ENCODE measurements around the gene IL15RA. TPM values are rescaled to one million over a fixed set of nuclear protein-coding genes. Genes with fewer than 3 reads are reported as not detected.
A peak's percentile ranks its signal among the peaks of the same experiment; 100 is the strongest.
"Not testable (repeated sequence)": the region's sequence is repeated elsewhere in the genome, so short reads cannot be mapped to it uniquely, and the experiment has no call there.

The IL15RA gene
- total RNA-seq, 1 donor from 2014 or later, result 7.0 TPM

GRCh38 chr10:5975641-5976473, 1.5 kb downstream of the IL15RA start:
- peak; percentile 7 for DNase-seq
- intact Hi-C loops (cut with micrococcal nuclease), result no loop called here
- peak; percentile 48 for ATAC-seq

DNA sequence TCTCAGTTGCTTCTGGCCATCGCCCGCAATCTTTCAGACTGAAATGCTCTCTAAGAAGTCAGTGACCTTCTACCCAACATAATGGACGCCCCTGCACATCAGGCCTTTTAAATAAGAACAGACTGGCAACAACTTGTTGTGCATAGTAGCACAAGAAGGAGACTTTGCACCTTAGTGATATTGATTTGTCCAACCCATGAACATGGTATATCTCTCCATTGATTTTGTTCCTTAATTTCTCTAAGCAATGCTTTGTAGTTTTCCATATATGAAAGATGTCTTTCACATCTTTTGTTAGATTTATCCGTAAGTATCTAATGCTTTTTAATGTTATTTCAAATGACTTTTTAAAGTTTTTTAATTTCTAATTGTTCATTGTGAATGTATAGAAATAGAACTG, 4.3 kb downstream of the IL15RA start:
- no peak for DNase-seq
- intact Hi-C loops (cut with micrococcal nuclease), result no loop called here
- ATAC-seq, result no peak

DNA sequence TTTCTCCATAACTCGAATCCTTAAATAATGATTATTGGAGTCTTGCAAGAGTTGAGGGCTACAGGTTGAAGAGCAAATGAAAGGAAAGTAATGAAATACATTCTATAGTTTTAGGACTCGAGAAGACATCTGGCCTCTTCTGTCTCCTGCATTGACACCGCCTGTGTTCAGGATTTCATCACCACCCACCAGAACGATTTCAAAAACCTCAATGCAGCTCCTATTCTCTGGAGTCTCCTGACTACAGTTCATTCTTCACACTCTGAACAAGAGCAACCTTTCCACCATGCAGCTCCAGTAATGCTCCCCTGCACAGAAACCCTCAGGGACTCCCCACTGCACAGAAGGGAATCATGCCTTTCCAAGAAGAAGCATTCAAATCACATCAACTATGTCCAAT, 5.5 kb downstream of the IL15RA start:
- ATAC-seq, result peak; percentile 64
- intact Hi-C loops (cut with micrococcal nuclease), result no loop called here

DNA sequence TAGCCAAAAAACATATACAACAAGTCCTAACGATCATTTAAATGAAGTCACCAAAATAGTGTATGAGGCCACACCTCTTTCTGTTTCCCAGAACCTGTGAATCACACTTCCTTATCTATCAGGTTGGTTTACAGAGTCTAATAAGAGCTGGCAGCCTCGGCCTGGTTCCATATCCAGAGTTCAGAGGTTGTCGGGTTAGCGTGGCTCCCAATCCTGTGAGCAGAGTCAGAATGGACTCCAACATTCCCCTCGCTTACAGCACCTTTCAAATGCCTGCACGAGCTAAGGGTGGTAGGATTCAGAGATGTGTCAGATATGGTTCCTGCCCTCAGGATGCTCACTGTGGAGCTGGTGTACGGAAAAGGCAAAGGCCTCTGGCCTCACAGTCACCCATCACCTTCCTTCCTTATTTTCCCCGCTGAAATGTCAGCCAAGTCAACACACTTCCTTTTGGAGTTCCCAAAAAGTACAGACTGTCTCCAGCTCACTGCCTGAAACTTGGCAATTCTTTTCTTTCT, 6.0 kb downstream of the IL15RA start:
- DNase-seq (peak; percentile 29), ATAC-seq (peak; percentile 81)
- intact Hi-C loops (cut with micrococcal nuclease), result no loop called here

More for the DNA sequence above, 5.5 kb downstream of the IL15RA start:
- no peak for DNase-seq

DNA sequence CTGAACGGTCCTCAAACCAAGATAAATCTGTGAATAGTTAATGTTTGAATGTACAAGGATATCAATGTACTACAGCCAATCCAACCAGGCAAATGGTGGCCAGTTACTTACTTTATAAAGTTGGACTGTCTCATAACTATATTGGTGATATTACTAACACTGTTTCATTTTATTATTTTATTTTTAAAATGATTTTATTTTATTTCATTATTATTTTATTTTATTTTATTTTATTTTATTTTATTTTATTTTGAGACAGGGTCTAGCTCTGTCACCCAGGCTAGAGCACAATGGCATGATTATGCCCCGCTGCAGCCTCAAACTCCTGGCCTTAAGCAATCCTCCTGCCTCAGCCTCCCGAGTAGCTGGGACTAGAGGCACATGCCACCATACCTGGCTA, 6.8 kb downstream of the IL15RA start:
- DNase-seq (peak; percentile 6), ATAC-seq (no peak)
- intact Hi-C loops (cut with micrococcal nuclease), result no loop called here

DNA sequence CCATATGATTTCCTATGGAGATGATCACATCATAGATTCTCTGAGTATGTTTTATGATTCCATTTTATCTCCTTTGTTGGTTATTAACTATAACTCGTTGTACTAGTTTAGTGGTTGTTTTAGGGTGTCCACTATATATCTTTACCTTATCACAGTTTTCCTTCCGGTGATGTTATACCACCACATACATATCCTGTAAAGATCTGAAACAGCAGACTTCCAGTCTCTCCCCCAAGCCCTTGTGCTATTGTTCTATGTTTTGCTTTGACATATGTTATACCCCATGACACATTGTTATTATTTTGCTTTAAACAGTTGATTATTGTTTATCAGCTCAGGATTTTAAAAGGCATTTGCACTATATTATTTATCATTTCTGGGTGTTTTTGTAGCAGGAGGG, 7.3 kb downstream of the IL15RA start:
- DNase-seq (no peak), ATAC-seq (no peak)
- intact Hi-C loops (cut with micrococcal nuclease), result no loop called here

GRCh38 chr10:5968681-5969453, 8.5 kb downstream of the IL15RA start:
- intact Hi-C loops (cut with micrococcal nuclease), result no loop called here
- no peak for ATAC-seq
- DNase-seq, result peak; percentile 20

DNA sequence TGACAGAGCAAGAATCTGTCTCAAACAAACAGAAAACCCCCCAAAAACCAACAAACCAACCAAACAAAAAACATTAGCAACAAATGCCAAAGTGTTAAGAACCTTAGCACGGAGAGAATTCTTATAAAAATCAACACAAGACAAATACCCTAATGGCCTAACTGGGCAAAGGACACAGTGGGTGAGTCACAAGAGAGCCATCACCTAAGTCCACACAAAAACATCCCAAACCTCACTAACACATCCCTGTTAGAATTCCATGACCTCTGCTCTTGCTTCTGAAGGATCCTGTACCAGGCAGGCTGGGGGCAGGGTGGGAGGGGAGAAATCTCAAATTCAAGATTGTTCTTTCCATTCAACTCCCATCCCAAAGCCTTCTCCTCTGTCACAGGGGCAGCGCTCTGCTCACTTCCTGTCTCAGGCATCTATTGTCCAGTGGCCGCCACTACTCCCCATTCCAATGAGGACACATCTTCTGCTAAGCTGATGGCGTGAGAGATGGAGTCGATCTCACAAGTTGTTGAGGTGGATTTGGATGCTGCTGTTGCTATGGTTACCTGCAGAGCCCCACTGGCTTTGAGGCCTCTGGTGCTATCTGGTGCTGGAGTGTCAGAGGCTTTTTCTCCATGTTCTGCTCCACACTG, 9.2 kb downstream of the IL15RA start:
- intact Hi-C loops (cut with micrococcal nuclease), result no loop called here
- DNase-seq (peak; percentile 8), ATAC-seq (no peak)

DNA sequence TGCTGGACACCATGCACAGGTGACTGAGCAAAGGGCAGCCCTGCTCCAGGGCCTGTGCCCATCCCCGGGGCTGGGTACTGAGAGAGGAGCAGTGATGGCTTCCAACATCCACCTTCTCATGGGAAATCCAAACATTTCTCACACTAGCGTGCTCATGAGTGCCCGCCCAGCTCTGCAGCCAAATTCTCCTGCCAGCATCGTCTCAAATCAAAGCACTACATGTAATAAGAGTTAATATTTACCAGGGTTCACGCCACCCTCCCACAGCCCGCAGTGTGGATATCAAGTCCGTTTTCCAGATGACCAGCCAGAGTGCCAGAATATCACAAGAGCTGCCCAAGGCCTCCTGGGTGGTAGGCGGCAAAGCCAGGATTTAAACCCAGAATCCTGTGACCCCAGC, 12.1 kb downstream of the IL15RA start:
- intact Hi-C loops (cut with micrococcal nuclease), result no loop called here
- no peak for ATAC-seq
- DNase-seq, result no peak

GRCh38 chr10:5964736-5965135, 12.6 kb downstream of the IL15RA start:
- peak; percentile 19 for DNase-seq
- ATAC-seq, result no peak
- intact Hi-C loops (cut with micrococcal nuclease), result no loop called here

- intact Hi-C loops (cut with micrococcal nuclease), result no loop called here
- DNase-seq (peak; percentile 6), ATAC-seq (no peak)
These were observed 13.8 kb downstream of the IL15RA start for GRCh38 chr10:5963591-5963990.

- ATAC-seq (no peak), DNase-seq (no peak)
- intact Hi-C loops (cut with micrococcal nuclease), result no loop called here
These were observed 14.3 kb downstream of the IL15RA start for GRCh38 chr10:5963071-5963470.

- ATAC-seq; intact Hi-C loops (cut with micrococcal nuclease): not testable (repeated sequence)
- peak; percentile 9 for DNase-seq
These were observed 14.9 kb downstream of the IL15RA start for GRCh38 chr10:5962358-5962940.

DNA sequence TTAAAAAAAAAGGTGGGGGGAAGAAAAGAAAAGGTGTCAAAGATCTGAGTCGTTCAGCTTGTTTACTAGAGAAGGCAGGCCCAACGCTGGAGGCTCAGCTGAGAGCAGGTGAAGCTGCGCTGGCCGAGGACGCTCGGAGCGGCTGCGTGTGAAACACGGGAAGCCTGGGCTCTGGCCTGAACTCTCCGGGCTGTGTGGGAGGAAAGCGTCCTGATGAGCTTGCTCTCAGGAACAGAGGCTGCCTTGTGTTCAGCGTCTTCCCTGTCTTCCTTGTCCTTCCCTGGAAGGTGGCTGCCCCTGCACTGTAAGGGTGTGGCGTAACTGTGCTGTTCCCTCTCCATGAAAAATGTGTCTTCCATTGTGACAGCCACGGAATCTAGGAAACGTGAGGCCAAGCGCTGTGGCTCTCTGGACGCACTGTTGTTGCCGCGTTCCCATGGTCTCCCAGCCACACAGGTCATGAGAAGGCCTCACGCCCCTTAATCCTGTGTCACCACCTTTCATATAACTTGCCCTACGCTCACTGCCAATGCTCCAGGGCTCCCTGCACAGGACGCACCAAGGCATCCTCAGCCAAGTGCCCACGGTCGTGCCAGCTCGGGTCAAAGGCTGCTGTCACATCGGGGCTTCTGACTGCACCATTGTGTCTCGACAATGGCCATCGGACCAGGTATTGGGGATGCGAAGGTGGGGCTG, 15.8 kb downstream of the IL15RA start:
- peak; percentile 22 for DNase-seq
- ATAC-seq, result no peak
- intact Hi-C loops (cut with micrococcal nuclease), result no loop called here

DNA sequence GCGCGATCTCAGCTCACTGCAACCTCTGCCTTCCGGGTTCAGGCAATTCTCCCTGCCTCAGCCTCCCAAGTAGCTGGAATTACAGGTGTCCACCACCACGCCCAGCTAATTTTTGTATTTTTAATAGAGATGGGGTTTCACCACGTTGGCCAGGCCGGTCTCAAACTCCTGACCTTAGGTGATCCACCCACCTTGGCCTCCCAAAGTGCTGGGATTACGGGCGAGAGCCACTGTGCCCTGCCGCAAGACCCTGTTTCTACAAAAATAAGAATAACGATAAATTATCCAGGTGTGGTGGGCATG, 16.4 kb downstream of the IL15RA start:
- peak; percentile 3 for DNase-seq

DNA sequence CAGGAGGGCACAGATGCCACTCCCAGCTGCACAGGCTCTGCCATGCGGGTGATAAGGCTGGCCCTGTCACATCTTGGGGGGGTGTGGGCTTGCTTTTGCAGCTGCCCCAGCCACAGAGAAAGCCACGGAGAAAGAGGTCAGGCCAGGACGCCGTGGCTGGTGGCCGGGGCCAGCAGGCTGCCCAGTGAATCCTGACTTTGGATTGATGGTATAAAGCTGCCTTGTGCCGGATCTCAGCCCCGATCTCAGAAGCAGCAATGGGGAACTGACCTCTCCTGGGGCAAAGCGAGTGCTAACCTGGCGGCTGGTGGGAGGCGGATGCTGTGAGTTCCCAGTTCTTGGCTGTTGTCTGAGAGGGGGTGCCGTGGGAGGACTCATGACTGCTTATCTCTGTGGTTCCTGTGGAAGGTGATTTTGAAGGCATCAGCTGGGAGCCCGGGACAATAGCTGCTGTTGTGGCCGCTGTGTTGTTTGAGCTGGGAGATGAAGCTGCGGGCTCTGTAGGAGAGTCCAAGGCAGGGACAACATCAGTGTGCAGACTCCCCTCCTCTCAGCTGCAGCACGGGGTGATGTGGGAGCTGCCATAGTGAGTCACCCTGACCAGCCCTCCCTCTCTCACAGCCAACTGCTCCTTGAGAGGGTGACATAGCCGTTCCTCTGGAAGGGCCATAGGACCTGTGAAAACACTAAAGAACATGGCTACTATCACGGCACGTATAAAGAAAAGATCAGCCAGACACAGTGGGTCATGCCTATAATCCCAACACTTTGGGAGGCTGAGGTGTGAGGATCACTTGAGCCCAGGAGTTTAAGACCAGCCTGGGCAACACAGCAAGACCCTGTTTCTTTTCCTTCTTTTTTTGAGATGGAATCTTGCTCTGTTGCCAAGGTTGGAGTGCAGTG, 17.0 kb downstream of the IL15RA start:
- intact Hi-C loops (cut with micrococcal nuclease), result no loop called here
- DNase-seq (peak; percentile 18), ATAC-seq (no peak)

More for the DNA sequence above, 16.4 kb downstream of the IL15RA start:
- intact Hi-C loops (cut with micrococcal nuclease); ATAC-seq: not testable (repeated sequence)

GRCh38 chr10:5959581-5960069, 17.7 kb downstream of the IL15RA start:
- ATAC-seq (no peak), DNase-seq (no peak)

DNA sequence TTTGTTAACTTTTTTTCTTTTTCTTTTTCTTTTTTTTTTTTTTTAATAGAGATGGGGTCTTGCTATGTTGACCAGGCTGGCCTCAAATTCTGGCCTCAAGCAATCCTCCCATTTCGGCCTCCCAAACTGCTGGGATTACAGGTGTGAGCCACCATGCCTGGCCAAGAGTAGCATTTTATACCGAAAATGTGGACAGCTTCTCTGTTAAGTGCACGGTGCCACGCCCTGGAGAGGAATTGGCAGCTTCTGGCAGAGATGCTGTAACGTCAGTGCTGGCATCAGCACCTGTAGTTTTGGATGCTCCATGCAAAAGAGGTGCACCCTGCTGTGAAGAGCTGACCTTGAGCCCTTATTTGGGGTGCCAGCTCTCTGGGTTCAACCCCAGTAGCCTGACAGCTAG, 18.2 kb downstream of the IL15RA start:
- DNase-seq (no peak), ATAC-seq (no peak)
- intact Hi-C loops (cut with micrococcal nuclease), result no loop called here

More at GRCh38 chr10:5959581-5960069, 17.7 kb downstream of the IL15RA start:
- intact Hi-C loops (cut with micrococcal nuclease), result no loop called here
